Omental fat pad (tissue), 4 donors: ENCODE data around the gene CADM1. TPM values are rescaled to one million over a fixed set of nuclear protein-coding genes. Genes with fewer than 3 reads are reported as not detected.

Source experiments
- ATAC-seq: fragments of 150-250 bp; one replicate; pipeline ENCODE4 v1.9.1; 2016; ENCODE audit warnings: mild to moderate bottlenecking, moderate library complexity; ENCODE audit not compliant: low FRiP score
- DNase-seq: peaks from one replicate; pipeline ENCODE4 v3.0.0-alpha.2; 2019; ENCODE audit warnings: low spot score
- CTCF ChIP-seq, 3 donors: fragments of 450-650 bp; IDR thresholded peaks; one replicate each; pipeline ENCODE4 v1.5.1; 2016 to 2017; ENCODE audit warnings: antibody characterized with exemption in 3 of 3, mild to moderate bottlenecking in 3 of 3, moderate library complexity in 2 of 3
- total RNA-seq, 4 donors: library from RNA; depleted of rRNA; stranded (reverse); fragments of >200 nt; gene quantifications; one replicate each; pipeline ENCODE4 v1.1.0, GENCODE V29; 2016

Gene CADM1
- total RNA-seq, 4 donors from 2014 or later = 5.8 to 27.9 (median 14.9) TPM

- no peak for ATAC-seq
- TF ChIP-seq CTCF (IDR thresholded peaks at IDR 0.05) = no peak
- DNase-seq = no peak
Observed at GRCh38 chr11:115269191-115269950, 234.8 kb downstream of the CADM1 start.

- ATAC-seq (no peak), DNase-seq (no peak)
- TF ChIP-seq CTCF (IDR thresholded peaks at IDR 0.05) = no peak
Observed at GRCh38 chr11:115267871-115268270, 236.3 kb downstream of the CADM1 start.

DNA sequence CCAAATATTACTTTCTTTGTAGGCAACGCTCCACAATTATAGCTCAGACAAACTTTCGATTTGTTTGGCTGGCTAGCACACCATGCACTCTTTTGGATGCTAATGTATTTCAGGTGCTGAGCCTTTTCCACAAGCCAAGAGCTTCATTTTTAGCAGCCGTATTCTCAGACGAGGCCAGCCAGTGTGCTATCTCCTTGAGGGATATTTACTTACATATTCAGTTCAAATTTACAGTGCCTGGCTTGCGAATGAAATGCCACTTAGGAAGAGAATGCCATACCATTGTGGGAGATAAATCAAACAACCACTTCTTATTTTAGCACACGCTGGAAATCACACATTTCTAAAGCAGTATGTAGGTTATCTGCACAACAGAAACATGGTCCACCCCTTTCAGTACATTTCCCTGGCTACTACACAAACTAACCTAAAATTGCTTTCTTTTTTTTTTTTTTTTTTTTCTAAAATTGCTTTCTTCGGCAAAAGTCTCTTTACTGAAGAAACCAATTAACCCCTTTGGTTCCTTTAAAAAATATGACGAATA is 236.9 kb downstream of the CADM1 start:
- TF ChIP-seq CTCF (IDR thresholded peaks at IDR 0.05) = no peak
- DNase-seq (no peak), ATAC-seq (no peak)

- no peak for TF ChIP-seq CTCF (IDR thresholded peaks at IDR 0.05)
- DNase-seq (no peak), ATAC-seq (no peak)
Observed at GRCh38 chr11:115266066-115266639, 238.1 kb downstream of the CADM1 start.

DNA sequence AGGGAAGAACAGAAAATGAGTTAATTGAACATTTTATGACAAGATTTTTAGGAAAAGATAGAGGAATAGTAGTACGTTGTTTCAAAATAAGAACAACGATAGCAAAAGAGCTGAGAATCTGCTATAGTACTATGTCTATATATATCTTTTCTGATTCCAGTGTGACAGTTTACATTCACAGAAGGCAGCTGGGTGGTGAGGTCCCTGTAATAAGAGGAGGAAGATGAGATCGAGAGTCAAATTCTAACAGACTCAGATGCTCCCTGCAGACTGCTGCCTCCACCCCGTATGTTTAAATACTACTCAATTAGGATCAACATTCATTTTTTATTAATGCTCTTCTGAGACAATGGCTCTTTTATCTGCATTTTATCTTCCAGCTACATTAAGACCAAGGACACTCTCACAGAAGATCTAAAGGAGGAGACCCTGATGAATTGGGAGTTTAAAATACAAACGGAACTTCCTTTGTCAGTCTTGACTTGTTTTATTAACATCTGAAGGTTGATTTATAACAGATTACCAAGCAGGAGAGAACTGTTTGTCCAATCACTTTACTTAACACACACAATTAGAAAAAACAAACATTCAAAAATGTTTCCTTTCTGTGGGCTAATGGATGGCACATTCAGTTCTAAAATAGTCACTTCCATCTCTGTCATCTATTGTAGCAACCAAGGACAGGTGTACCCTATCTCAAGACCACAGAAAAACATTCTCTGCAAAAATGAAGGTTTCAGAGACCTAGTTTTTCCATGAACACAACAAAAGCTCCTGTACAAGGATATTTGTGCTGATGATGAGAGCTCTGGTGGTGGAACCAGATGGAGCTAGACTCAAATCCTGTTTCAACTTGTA is 240.2 kb downstream of the CADM1 start:
- no peak for TF ChIP-seq CTCF (IDR thresholded peaks at IDR 0.05)
- ATAC-seq (no peak), DNase-seq (no peak)

GRCh38 chr11:115258216-115258615 is 246.0 kb downstream of the CADM1 start:
- no peak for ATAC-seq
- no peak for DNase-seq
- no peak for TF ChIP-seq CTCF (IDR thresholded peaks at IDR 0.05)
